ENCODE data around the gene H6PD.
A peak's percentile ranks its signal among the peaks of the same experiment; 100 is the strongest.

H6PD gene

GRCh38 chr1:9311029-9311428 is 76.5 kb downstream of the H6PD start:
- Histone ChIP-seq H3K9ac (no peak overlapping the region), H3K4me3 (IDR thresholded peaks at IDR 0.05; ENCODE audit: insufficient read depth, low read depth, low read length) (no peak overlapping the region), H3K4me2 (no peak overlapping the region), H3K79me2 (ENCODE audit: insufficient read depth, low read depth) (peaks cover 57% of the 10 kb centered on the region), H3K4me1 (ENCODE audit: low read depth, poor library complexity, severe bottlenecking) (peaks cover 62% of the 10 kb centered on the region), H3K27ac (no peak overlapping the region), H3K36me3 (ENCODE audit: insufficient read depth) (no peaks in the 10 kb centered on the region), H2AFZ (ENCODE audit: low read depth) (no peak overlapping the region), H4K20me1 (ENCODE audit: insufficient read depth) (no peaks in the 10 kb centered on the region), H3K27me3 (ENCODE audit: insufficient read depth, low read depth) (no peaks in the 10 kb centered on the region)
- no peak for TF ChIP-seq CTCF (conservative IDR thresholded peaks at IDR 0.05; ENCODE audit: low read depth, low read length)

- H3K36me3 ChIP-seq (ENCODE audit: insufficient read depth) = no peaks in the 10 kb centered on the region
- no peak overlapping the region for H3K4me3 ChIP-seq (IDR thresholded peaks at IDR 0.05; ENCODE audit: insufficient read depth, low read depth, low read length)
- peaks cover 66% of the 10 kb centered on the region for H3K4me1 ChIP-seq (ENCODE audit: low read depth, poor library complexity, severe bottlenecking)
- H4K20me1 ChIP-seq (ENCODE audit: insufficient read depth) = no peaks in the 10 kb centered on the region
- H2AFZ ChIP-seq (ENCODE audit: low read depth) = no peak overlapping the region
- no peak for TF ChIP-seq CTCF (conservative IDR thresholded peaks at IDR 0.05; ENCODE audit: low read depth, low read length)
- no peak overlapping the region for H3K9ac ChIP-seq
- H3K79me2 ChIP-seq (ENCODE audit: insufficient read depth, low read depth) = peaks cover 57% of the 10 kb centered on the region
- H3K27ac ChIP-seq = no peak overlapping the region
- H3K4me2 ChIP-seq = no peak overlapping the region
- H3K27me3 ChIP-seq (ENCODE audit: insufficient read depth, low read depth) = no peaks in the 10 kb centered on the region
These were observed 76.9 kb downstream of the H6PD start for GRCh38 chr1:9311479-9311878.

GRCh38 chr1:9312168-9312720 is 77.7 kb downstream of the H6PD start:
- Histone ChIP-seq H3K36me3 (ENCODE audit: insufficient read depth) (no peaks in the 10 kb centered on the region), H3K4me3 (IDR thresholded peaks at IDR 0.05; ENCODE audit: insufficient read depth, low read depth, low read length) (no peak overlapping the region), H3K27me3 (ENCODE audit: insufficient read depth, low read depth) (no peaks in the 10 kb centered on the region), H3K4me1 (ENCODE audit: low read depth, poor library complexity, severe bottlenecking) (peaks cover 73% of the 10 kb centered on the region), H3K9ac (no peak overlapping the region), H3K4me2 (no peak overlapping the region), H3K79me2 (ENCODE audit: insufficient read depth, low read depth) (peaks cover 62% of the 10 kb centered on the region), H3K27ac (no peak overlapping the region), H2AFZ (ENCODE audit: low read depth) (no peak overlapping the region), H4K20me1 (ENCODE audit: insufficient read depth) (no peaks in the 10 kb centered on the region)
- TF ChIP-seq CTCF (conservative IDR thresholded peaks at IDR 0.05; ENCODE audit: low read depth, low read length) = no peak

DNA sequence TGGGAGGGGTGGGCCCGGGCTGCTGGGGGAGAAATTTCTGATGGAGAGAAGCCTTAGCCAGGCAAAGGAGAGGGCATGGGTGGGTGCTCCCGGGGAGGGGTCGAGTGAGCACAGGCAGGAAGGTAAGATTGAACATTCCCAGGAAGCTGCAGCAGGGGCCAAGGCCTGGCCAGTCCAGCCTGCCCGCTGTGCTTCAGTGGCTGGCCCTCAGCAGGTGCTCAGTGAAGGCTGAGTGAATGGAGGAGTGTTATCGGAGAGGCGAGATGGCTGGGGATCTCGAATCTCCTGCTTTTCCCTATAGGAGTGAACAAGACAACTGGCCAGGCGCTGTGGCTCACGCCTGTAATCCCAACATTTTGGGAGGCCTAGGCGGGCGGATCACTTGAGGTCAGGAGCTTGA is 79.0 kb downstream of the H6PD start:
- H3K79me2 ChIP-seq (ENCODE audit: insufficient read depth, low read depth) = peaks cover 59% of the 10 kb centered on the region
- peaks cover 71% of the 10 kb centered on the region for H3K4me1 ChIP-seq (ENCODE audit: low read depth, poor library complexity, severe bottlenecking)
- no peaks in the 10 kb centered on the region for H4K20me1 ChIP-seq (ENCODE audit: insufficient read depth)
- no peak overlapping the region for H3K4me3 ChIP-seq (IDR thresholded peaks at IDR 0.05; ENCODE audit: insufficient read depth, low read depth, low read length)
- TF ChIP-seq CTCF (conservative IDR thresholded peaks at IDR 0.05; ENCODE audit: low read depth, low read length) = no peak
- no peaks in the 10 kb centered on the region for H3K36me3 ChIP-seq (ENCODE audit: insufficient read depth)
- H3K9ac ChIP-seq = no peak overlapping the region
- no peaks in the 10 kb centered on the region for H3K27me3 ChIP-seq (ENCODE audit: insufficient read depth, low read depth)
- peak overlapping the region; percentile 96; the same call in 1 of the 2 replicates for H3K4me2 ChIP-seq
- no peak overlapping the region; the same call in 1 of the 2 replicates for H3K27ac ChIP-seq
- H2AFZ ChIP-seq (ENCODE audit: low read depth) = no peak overlapping the region
